Esophagus muscularis mucosa (tissue), 4 donors: Measurements from ENCODE around the gene ZMYND11.

Experiments used
- CTCF ChIP-seq, 3 experiments: fragments of 200-600 bp in 2 of 3; fragments of 450-650 bp in 1 of 3; sonication (generic) in 2 of 3; IDR thresholded peaks; one replicate each; pipeline ENCODE4 v1.5.1; 2017 to 2019; ENCODE audit warnings: antibody characterized with exemption in 3 of 3, mild to moderate bottlenecking in 2 of 3, moderate library complexity in 1 of 3
- EP300 ChIP-seq: sonication (generic); formaldehyde crosslinking; IDR thresholded peaks from one replicate; pipeline ENCODE4 v1.6.1; 2017; ENCODE audit warnings: antibody characterized with exemption
- POLR2A ChIP-seq: fragments of 450-650 bp; IDR thresholded peaks from one replicate; pipeline ENCODE4 v1.6.1; 2017; ENCODE audit warnings: antibody characterized with exemption, moderate library complexity, mild to moderate bottlenecking, low read depth

DNA sequence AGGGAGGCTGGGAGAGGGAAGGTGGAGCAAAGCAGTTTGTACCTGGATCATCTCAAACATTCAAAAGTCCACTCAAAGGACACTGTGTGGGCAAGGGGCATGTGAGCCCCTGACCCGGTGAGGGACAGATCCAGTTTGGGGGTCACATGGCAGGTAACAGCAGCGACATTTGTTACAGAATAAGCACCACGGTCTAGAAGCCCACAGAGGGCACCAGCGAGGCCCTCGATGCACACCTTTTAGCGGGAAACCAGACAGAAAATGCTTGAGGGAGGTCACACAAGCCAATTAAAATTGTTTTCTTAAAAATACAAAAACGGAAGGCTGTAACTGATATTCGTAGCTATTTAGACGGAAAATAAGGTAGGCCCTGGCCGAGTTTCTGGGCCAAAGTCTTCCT, 144.4 kb downstream of the ZMYND11 start:
- no peak for TF ChIP-seq CTCF (IDR thresholded peaks at IDR 0.05)
- no peak for TF ChIP-seq POLR2A
- TF ChIP-seq EP300, result no peak
